ENCODE results near the gene ITIH3. TPM values are rescaled to one million over a fixed set of nuclear protein-coding genes. Genes with fewer than 3 reads are reported as not detected.
A peak's percentile ranks its signal among the peaks of the same experiment; 100 is the strongest.

The ITIH3 gene
- total and polyA plus RNA-seq, 7 donors, result 0.18 to 0.77 (median 0.29) TPM; not detected in 2

DNA sequence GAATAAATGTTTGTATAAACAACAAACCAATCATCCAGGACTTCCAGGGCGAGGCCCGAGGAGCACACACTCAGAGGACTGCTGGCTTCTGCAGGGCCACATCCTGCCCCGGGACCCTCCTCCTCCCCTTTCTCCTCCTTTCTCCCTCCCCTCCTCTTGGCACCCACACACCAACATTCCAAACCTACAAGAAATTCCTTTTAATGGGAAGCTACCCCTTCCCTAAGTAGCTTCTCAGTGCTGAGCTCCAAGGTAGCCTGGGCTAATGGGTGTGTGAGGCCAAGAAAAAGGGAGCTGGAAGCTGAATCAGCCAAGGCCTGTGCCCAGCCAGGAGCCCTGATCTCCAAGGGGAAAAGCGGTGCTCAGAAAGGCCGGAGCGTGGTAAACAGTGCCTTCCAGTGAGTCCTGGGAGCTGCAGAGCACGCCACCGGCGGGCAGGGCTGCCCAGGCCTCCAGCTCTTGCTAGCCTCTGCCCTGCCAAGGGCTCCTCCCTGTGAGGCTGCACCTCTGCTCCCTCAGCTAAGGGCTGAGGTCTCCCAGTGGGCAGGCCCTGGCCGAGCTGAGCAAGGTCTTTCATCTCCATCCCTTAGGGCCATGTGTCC, 3.9 kb downstream of the ITIH3 start:
- ATAC-seq, result peak in 1 of 4 donors; percentile 18

DNA sequence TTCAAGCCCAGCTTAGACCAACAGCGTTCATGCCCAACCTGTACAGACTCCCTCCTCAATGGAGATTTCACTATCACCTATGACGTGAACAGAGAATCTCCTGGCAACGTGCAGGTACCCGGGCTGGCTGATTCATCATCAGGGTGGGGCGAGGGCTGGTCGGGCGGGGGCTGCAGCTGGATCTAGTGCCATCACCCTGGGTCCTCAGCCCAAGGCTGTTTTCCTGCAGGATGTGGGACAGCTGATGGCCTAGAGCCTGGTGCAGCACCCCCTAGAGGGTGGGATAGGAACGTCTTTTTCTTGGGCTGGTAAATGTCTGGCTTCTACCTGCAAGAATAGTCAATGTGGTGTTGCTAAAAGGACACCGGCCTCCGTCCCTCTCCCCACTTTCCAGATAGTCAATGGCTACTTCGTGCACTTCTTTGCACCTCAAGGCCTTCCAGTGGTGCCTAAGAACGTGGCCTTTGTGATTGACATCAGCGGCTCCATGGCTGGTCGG, 4.4 kb downstream of the ITIH3 start:
- H3K27ac ChIP-seq, result no peak overlapping the region
- TF ChIP-seq, protein P1, sequence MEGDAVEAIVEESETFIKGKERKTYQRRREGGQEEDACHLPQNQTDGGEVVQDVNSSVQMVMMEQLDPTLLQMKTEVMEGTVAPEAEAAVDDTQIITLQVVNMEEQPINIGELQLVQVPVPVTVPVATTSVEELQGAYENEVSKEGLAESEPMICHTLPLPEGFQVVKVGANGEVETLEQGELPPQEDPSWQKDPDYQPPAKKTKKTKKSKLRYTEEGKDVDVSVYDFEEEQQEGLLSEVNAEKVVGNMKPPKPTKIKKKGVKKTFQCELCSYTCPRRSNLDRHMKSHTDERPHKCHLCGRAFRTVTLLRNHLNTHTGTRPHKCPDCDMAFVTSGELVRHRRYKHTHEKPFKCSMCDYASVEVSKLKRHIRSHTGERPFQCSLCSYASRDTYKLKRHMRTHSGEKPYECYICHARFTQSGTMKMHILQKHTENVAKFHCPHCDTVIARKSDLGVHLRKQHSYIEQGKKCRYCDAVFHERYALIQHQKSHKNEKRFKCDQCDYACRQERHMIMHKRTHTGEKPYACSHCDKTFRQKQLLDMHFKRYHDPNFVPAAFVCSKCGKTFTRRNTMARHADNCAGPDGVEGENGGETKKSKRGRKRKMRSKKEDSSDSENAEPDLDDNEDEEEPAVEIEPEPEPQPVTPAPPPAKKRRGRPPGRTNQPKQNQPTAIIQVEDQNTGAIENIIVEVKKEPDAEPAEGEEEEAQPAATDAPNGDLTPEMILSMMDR (IDR thresholded peaks at IDR 0.05), result peak; percentile 28
- WGBS, 3 donors, result 62 to 69% (median 62%) methylated on average over 14 of the region's 14 CpGs
- ATAC-seq (peak in 2 of 4 donors; percentile 32 to 41), DNase-seq (no peak)
- H3K36me3 ChIP-seq (ENCODE audit: insufficient read depth in 1 of 2, low read depth in 1 of 2), result no peaks in the 10 kb centered on the region
- H3K4me3 ChIP-seq, result no peak overlapping the region
- H3K27me3 ChIP-seq (ENCODE audit: insufficient read depth in 3 of 3, low read length in 2 of 3), result no peaks in the 10 kb centered on the region
- intact Hi-C loops (cut with DNase I), result no loop called here
- H3K9me3 ChIP-seq, result no peaks in the 10 kb centered on the region
- H3K4me1 ChIP-seq, result no peaks in the 10 kb centered on the region

More for the DNA sequence above, 3.9 kb downstream of the ITIH3 start:
- TF ChIP-seq, protein P1 (IDR thresholded peaks at IDR 0.05), result no peak
- Histone ChIP-seq H3K27ac (no peak overlapping the region), H3K27me3 (ENCODE audit: insufficient read depth in 3 of 3, low read length in 2 of 3) (no peaks in the 10 kb centered on the region), H3K36me3 (ENCODE audit: insufficient read depth in 1 of 2, low read depth in 1 of 2) (no peaks in the 10 kb centered on the region), H3K9me3 (no peaks in the 10 kb centered on the region), H3K4me3 (no peak overlapping the region), H3K4me1 (no peaks in the 10 kb centered on the region)
- DNase-seq, result no peak
- intact Hi-C loops (cut with DNase I), result no loop called here
- WGBS, 3 donors, result 78 to 83% (median 81%) methylated on average over 8 to 10 of the region's 10 CpGs

DNA sequence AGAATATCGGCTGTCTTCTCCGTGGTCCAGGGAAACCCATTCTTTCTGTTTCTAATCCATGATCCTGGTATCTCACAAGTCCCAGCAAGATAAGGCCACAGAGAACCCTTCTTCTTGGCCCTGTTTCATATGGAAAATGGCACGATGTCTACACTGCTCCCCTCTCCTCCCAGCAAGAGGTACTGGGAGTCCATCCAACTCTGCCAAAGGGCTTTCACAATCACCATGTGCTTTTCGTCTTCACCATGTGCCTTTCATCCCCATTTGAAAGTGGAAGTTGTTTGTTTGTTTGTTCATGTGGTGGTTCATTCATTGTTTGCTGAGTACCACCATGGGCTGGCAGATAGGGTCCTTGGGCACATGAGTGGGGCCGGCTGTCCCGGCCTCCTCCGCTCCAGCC, 5.5 kb downstream of the ITIH3 start:
- no peak overlapping the region for H3K4me3 ChIP-seq
- H3K9me3 ChIP-seq, result no peaks in the 10 kb centered on the region
- no peaks in the 10 kb centered on the region for H3K36me3 ChIP-seq (ENCODE audit: insufficient read depth in 1 of 2, low read depth in 1 of 2)
- H3K27ac ChIP-seq, result no peak overlapping the region
- ATAC-seq (peak in 2 of 4 donors; percentile 27 to 56), DNase-seq (no peak)
- intact Hi-C loops (cut with DNase I), result no loop called here
- WGBS, 3 donors, result 72 to 78% (median 78%) methylated on average over 7 of the region's 7 CpGs
- no peaks in the 10 kb centered on the region for H3K27me3 ChIP-seq (ENCODE audit: insufficient read depth in 3 of 3, low read length in 2 of 3)
- TF ChIP-seq, protein P1 (IDR thresholded peaks at IDR 0.05), result no peak
- H3K4me1 ChIP-seq, result no peaks in the 10 kb centered on the region

DNA sequence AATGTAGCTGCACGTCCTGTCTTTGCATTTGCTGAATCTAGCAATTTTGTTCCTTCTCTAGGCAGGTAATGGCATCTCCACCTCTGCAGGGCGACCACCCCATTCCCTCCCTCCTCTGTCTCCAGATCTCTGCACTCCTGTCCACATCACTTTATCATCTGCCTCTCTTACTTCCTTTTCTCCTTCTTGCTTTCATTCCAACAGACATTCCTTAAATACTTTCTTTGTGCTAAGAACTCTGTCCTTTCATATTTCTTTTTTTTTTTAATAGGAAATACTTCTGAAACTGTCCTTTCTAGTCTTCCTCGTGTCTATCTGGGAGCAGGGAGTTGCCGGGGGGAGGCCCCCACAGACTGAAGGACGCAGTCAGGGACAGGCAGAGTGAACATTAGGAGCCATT, 7.2 kb downstream of the ITIH3 start:
- ATAC-seq (no peak), DNase-seq (no peak)
- TF ChIP-seq, protein P1 (IDR thresholded peaks at IDR 0.05), result no peak
- intact Hi-C loops (cut with DNase I), result no loop called here
- H3K4me1 ChIP-seq, result no peaks in the 10 kb centered on the region
- H3K4me3 ChIP-seq, result no peak overlapping the region
- H3K27ac ChIP-seq, result no peak overlapping the region
- H3K36me3 ChIP-seq (ENCODE audit: insufficient read depth in 1 of 2, low read depth in 1 of 2), result no peaks in the 10 kb centered on the region
- no peaks in the 10 kb centered on the region for H3K9me3 ChIP-seq
- no peaks in the 10 kb centered on the region for H3K27me3 ChIP-seq (ENCODE audit: insufficient read depth in 3 of 3, low read length in 2 of 3)
- 64 to 77% (median 76%) methylated on average over 5 of the region's 5 CpGs for WGBS, 3 donors

Measured in psoas muscle (tissue), 8 donors.